ENCODE results near the gene FREM1.

GRCh38 chr9:14889451-14889850 lies 20.8 kb downstream of the FREM1 start:
- TF ChIP-seq REST (IDR thresholded peaks at IDR 0.05; ENCODE audit: borderline replicate concordance), result no peak
- TF ChIP-seq CTCF (IDR thresholded peaks at IDR 0.05; ENCODE audit: poor library complexity, severe bottlenecking), result no peak
- no peak for TF ChIP-seq TAF1 (IDR thresholded peaks at IDR 0.05; ENCODE audit: low read depth)
- TF ChIP-seq POLR2AphosphoS5 (IDR thresholded peaks at IDR 0.05), result no peak
- no peak for TF ChIP-seq SMC3 (conservative IDR thresholded peaks at IDR 0.05; ENCODE audit: poor library complexity)
- no peak for TF ChIP-seq EZH2 (IDR thresholded peaks at IDR 0.05; ENCODE audit: borderline replicate concordance, insufficient read depth, low read length, poor library complexity, severe bottlenecking)
- TF ChIP-seq EP300 (conservative IDR thresholded peaks at IDR 0.05; ENCODE audit: poor library complexity, severe bottlenecking), result no peak
- TF ChIP-seq MXI1 (conservative IDR thresholded peaks at IDR 0.05; ENCODE audit: poor library complexity, severe bottlenecking), result no peak
- no peak for TF ChIP-seq RAD21 (conservative IDR thresholded peaks at IDR 0.05)

Data from neural cell (in vitro differentiated cells).